Activated T-helper 9 cell treated with anti-CD3 and anti-CD28 coated beads, Interleukin-2, amount 50 U/mL, for 16 hours (primary cell): Measurements from ENCODE around the gene C1D.
"Not testable (repeated sequence)": the region's sequence is repeated elsewhere in the genome, so short reads cannot be mapped to it uniquely, and the experiment has no call there.

Experiments
- DNase-seq: peaks from one replicate; pipeline ENCODE4 v3.0.0-alpha.2; 2020; ENCODE audit warnings: low read depth

Gene C1D

DNA sequence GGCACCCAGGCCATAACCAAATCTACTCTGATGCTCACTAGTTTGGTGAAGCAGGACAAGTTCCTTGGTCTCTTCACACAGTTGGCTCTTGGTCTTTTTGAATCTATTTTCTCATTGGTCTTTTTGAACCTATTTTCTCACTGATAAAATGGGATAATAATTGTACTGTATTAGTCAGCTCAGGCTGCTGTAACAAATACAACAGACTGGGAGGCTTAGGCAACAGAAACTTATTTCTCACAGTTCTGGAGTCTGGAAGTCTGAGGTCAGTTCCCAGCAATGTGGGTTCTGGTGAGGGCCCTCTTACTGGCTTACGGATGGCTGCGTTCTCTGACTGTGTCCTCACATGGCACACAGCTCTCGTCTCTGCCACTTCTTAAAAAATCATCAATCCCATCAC, 63.5 kb downstream of the C1D start:
- no peak for DNase-seq

DNA sequence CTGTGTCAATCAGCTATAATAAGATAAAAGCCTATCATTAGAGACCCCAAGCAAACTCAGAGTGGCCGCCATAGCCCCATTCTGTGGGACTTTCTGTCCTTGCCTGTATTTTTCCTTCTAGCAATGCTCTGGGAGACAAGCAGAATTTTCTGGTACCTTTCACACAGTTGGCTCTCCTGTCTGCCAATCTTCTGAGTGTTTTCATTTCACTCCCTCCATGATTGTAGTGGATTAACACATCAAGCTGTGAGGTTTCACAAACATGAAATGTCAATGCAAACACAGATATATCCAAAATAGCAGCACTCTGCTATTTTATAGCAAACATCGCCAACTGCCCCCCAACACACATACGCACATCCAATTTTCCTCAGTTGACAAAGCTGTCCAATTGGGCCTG, 64.9 kb downstream of the C1D start:
- no peak for DNase-seq

DNA sequence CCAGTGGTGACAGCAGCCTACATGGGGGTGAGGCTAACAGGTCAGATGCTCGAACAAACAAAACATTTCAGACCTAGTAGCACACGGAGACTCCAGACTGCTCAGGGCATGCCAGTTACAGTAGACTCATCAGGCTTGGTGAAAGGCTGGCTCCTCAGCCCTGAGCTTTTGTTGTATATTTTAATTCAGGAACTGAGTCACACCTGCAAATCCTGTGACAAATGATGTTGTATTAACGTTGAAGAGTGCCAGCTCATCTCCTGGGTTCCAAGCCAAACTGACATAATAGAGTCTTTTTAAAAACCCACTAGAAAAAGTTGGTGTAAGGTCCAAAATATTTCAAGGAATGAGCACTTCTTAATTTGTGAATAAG, 65.3 kb downstream of the C1D start:
- DNase-seq = no peak

DNA sequence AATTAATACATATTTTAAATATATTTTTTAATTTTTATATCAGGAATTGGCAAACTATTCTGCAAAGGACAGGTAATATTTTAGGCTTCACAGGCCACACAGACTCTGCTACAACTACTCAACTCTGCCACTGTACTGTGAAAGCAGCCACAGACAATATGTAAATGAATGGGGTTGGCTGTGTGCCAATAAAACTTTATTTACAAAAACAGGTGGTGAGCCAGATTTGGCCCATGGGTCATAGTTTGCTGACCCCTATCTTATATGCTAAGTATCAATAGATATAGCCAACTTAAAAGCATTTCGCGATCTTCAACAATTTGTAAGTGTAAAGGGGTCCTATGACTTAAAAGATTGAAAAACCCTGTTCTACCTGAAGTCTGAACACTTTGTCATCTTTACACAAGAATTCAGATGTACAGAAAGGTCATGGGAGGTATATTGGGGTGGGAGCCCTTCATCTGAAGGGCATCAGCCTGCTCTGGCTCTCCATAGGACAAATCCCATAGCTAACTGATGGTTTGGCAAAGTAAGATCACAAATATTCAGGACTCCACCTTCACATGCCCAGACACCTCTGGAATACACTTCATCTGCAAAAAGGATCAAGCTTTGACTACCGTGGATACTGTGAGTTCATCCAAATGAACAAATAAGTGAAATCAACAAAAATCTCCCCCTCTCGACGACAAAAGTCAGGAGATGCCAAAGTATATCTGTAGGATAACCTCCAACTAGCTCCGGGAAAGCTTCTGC, 65.9 kb downstream of the C1D start:
- no peak for DNase-seq

DNA sequence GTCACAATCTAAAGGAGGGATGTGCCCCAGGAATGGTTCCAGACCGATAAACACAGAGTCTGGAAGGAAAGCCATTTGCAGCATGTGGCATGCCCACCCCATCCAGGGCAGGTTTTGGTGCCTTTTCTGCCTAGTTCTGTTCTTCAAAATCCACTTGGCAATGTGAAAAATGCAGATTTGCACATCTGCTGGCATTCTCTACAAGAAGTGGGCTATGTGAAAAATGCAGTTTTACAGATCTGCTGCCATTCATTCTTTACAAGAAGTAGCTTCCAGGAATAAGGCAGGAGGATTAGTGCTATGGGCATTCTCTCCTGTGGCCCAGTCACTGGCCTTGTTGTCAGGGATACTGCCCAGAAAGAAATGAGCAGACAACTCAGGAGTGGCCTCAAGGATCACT, 68.1 kb downstream of the C1D start:
- no peak for DNase-seq

DNA sequence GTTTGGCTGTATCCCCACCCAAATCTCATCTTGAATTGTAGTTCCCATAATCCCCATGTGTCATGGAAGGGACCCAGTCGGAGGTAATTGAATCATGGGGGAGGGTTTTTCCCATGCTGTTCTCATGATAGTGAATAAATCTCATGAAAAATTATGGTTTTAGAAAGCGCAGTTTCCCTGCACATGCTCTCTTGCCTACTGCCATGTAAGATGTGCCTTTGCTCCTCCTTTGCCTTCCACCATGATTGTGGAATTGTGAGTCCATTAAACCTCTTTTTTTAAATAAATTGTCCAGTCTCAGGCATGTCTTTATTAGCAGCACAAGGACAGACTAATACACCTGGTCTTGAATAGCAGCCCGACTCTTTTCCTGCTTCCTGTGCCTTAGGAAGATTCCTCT, 68.7 kb downstream of the C1D start:
- DNase-seq = not testable (repeated sequence)

DNA sequence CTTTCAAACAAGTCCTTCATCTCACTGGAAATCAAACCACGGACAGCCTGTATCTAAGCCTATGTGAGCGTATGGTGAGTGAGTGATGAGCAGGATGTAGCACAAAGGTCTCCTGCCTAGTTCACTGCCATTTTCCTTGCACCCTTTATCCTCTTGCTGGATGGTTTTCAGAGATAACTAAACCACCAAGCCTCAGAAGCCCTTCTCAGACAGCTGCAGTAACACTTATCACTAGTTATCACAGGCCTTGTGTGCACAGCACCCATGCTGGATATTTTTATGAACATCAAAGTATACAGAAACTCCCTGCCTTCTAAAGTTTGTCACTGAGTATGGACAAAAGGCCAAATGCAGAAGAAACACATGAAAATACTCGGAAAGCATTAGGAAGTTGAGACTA, 69.5 kb downstream of the C1D start:
- DNase-seq = no peak

DNA sequence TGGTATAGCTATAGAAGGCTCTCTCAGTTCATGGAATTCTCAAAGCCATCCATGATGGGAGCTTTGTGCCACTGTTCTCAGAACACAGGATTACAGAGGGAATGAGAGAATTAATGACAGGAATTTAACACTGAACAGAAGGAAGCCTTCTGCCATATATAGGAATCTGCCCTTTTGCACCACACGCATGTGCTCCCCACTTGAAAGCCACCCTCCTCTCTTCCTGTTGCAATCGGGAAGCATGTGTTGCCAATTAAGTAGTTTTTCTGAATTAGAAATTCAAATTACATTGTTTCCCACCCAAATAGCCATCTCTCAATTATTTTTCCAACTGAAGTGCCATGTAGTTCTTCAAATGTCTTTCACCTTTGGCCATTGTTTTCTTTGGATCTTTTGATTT, 71.3 kb downstream of the C1D start:
- no peak for DNase-seq
